ENCODE results near the gene ZCCHC2.

Gene ZCCHC2

GRCh38 chr18:62538881-62539280, 16.1 kb downstream of the ZCCHC2 start:
- DNase-seq (ENCODE audit: low read depth) = no peak

- no peak for DNase-seq (ENCODE audit: low read depth)
Observed at GRCh38 chr18:62539284-62540165, 16.7 kb downstream of the ZCCHC2 start.

DNA sequence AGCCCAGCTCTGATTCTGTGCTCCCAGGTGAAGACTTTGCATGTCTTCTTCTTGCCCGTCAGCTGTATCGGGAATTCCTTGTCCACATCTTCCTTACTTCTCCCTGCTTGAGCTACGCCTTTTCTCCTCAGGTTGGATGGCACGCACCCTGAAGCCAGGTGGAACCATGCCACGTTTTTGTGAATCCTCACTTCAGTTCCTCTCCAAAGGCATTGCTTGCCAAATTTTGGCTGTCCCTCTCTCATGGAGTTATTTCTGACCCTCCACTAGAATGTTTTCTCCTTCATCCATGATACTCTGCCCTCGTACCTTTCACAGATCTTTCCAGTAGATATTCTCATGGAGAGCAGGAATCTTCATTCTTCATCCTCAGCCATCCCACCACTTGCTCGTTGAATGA, 20.2 kb downstream of the ZCCHC2 start:
- DNase-seq (ENCODE audit: low read depth) = no peak

DNA sequence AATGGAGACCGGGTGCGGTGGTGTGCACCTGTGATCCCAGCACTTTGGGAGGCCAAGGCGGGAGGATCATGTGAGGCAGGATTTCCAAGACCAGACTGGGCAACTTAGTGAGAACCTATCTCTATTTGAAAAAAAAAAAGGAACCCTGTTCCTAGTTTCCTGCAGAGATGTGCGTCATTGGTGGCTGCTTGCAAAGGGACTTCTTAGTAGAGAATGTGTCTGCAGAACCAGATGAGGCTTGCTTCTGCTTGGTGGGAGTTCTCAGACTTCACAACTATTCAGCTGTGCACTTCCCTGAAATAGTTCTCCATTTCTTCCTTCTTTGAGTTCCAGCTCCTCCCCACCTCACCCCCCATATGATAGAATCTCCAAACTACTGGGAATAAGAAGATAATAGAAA, 22.3 kb downstream of the ZCCHC2 start:
- no peak for DNase-seq (ENCODE audit: low read depth)

DNA sequence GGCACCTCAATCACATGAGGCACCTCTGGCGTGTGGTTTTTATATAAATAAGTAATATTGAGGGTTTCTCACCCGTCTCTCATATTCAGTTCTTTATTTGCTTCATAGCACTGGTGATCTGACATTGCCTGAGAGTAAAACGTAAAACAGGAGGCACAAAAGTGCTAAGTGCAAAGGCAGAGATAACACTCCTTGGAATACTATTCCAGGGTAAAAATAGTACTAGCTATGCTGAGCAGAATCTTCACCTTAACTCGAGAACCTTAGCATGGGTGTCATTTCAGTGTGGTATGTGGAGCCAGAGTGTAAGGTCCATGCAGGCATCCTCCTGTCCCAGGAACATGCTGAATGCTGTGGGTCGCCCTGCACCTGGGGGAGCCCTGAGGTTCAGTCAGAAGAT, 26.9 kb downstream of the ZCCHC2 start:
- DNase-seq (ENCODE audit: low read depth) = no peak

- no peak for DNase-seq (ENCODE audit: low read depth)
Observed at GRCh38 chr18:62550746-62551145, 27.9 kb downstream of the ZCCHC2 start.

- no peak for DNase-seq (ENCODE audit: low read depth)
Observed at GRCh38 chr18:62551972-62552513, 29.2 kb downstream of the ZCCHC2 start.

DNA sequence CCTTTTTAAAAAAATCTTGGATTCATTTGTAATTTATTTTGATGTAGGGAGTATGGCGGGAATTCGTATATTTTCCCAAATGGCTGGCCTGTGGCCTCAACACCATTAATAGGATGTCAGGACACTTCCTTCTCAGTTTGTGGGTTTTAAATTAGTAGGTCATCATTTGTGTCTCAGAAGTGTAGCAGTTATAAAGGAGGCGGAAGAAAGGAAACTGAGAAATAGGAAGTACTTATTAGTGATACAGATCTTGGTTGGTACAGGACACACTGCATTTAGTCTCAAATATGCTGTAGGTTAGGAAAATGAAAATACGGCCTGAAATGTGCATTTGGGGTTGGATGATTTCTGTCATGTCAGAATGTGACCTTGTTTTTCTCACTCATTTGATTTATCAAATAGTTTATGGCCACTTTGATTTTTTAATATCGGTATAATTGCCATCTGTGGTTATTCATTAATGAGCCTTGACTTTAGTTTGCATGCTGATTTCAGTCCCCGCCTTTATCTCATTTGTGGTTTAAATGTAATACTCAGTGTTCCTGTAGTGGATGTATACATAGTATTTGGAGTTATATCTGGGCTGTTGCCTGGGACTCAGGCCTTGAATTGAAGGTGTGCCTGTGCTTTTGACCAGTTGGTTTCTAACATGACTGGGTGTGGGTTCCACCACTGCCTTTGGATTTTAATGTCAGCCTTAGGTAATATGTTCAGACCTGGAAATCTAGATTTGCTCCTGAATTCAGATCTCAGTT, 31.4 kb downstream of the ZCCHC2 start:
- no peak for DNase-seq (ENCODE audit: low read depth)

- no peak for DNase-seq (ENCODE audit: low read depth)
Observed at GRCh38 chr18:62555135-62555534, 32.3 kb downstream of the ZCCHC2 start.

- no peak for DNase-seq (ENCODE audit: low read depth)
Observed at GRCh38 chr18:62556397-62556796, 33.6 kb downstream of the ZCCHC2 start.

DNA sequence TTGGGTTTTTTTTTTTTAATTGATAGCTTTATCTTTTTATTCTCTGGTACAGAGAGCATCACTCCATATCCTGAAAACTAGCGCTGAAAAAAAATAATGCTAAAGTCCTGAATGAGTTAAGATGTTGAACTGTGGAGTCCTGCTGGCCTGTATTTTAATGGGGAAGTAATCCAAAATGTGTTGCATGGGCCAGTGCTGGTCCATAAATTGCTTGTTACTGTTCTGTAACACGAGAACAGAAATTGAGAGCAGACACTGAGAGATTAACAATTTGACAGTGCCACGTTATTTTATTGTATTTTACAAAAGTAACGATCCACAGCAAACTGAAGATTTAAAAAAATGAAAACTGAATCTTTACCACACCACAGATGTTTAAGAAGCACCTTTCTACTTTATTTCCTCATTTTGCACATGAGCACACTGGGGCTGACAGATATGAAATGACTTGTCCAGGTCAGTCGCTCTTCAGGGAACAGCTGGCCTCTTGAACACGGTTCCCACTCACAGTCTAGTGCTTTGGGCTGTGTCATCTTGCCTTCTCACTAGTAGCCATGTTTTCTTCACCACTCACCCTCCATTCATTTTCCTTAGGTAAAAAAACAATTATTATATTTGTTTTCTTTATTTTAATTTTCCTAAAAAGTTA, 35.3 kb downstream of the ZCCHC2 start:
- DNase-seq (ENCODE audit: low read depth) = no peak

- no peak for DNase-seq (ENCODE audit: low read depth)
Observed at GRCh38 chr18:62564044-62564443, 41.2 kb downstream of the ZCCHC2 start.

- DNase-seq (ENCODE audit: low read depth) = no peak
Observed at GRCh38 chr18:62566199-62566598, 43.4 kb downstream of the ZCCHC2 start.

DNA sequence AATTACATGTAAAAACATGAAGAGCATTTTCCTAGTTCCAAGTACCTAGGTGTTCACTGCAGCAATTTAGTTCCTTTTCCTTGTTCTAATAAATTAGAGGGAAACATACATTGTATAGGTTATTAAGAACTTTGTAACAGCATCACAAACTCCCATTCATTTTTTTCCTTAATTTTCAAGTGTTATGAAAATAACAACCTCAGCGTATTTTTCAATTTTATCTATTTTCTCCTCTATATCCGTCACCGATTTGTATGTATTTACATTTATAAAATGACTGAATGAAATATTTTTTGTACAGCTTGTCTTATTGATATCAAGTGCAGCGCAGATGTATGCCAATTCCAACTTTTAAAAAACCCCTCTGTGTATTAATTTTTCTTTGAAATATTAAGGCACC, 44.0 kb downstream of the ZCCHC2 start:
- DNase-seq (ENCODE audit: low read depth) = no peak

DNA sequence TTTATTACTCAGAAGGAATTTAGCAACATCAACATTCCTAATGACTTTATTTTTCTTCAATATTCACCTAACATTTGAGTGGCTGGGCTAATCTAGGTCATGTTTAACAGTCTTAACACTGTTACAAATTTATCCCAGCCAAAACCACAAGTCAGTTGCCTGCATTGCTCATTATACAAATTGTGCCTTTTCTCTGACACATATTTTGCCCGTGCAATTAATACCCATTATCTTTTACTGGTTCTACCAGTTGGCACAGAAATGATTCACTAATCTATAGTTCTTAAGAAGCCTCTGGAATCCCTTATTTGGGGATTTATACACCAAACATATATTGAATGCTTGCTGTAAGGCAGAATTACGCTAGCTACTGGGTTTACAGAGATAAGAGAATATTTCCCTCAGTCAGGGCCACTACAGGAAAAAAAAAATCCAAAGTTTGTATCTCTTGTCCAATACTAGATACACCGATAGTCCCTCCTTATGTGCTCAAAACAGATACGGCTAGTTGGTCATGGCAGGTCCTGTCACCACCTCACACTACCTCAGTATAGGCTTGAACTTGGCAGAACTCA, 46.3 kb downstream of the ZCCHC2 start:
- no peak for DNase-seq (ENCODE audit: low read depth)

DNA sequence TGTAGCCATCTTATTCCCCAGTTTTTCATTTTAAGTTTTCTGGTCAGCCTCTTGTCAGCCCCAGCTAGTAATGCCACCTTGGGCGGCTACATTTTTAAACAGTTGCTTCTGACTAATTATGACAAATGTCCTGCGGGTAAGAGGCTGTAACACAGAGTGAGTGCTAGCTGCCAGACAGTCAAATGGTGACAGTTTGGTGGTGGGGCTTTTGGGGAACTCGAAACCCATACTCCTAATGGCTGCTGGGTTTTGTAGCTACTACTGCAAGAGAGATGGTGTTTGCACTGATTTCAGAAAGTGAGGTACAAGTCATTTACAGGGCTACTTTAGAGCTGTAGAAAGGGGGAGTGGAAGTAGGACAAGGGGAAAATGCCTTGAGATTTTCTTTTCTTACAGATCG, 48.2 kb downstream of the ZCCHC2 start:
- no peak for DNase-seq (ENCODE audit: low read depth)

DNA sequence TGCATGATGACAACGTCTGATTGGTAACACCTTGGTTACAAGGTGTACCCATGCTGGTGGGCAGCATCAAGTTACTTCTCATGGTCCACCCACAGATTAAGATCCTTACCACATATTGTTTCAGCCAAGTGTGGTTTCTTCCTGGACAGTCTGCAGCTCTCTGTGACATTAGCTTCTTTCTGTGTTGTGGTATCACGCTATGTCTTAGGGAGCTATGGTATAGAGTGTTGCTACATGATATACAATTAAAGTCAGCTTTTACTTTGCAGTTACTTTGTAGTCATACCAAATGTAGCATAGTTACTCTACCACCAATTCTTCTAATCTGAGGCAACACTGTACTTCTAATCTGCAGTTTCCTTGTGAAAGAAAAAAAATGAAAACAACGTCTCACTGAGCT, 48.8 kb downstream of the ZCCHC2 start:
- DNase-seq (ENCODE audit: low read depth) = no peak

DNA sequence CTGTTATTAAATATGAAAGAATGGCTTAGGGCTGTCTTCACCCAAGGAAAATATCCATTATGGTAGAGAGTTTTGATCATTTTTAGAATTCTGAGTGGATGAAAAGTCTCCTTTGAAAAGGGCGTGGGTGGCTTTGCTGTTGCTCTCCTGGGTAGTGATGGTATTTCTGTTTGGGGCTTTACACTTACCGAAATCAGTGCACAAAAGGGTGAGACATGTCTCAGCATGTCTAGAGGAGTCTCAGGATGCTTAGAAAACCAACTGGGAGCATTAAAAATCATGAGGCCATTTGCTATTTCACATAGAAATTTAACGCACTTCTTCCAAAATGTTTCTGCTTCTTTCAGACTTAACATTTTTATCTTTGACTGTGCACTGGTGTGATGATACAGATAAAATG, 49.6 kb downstream of the ZCCHC2 start:
- no peak for DNase-seq (ENCODE audit: low read depth)

GRCh38 chr18:62574776-62575175, 52.0 kb downstream of the ZCCHC2 start:
- no peak for DNase-seq (ENCODE audit: low read depth)

GRCh38 chr18:62576271-62576670, 53.4 kb downstream of the ZCCHC2 start:
- no peak for DNase-seq (ENCODE audit: low read depth)

GRCh38 chr18:62576845-62577512, 54.2 kb downstream of the ZCCHC2 start:
- no peak for DNase-seq (ENCODE audit: low read depth)

DNA sequence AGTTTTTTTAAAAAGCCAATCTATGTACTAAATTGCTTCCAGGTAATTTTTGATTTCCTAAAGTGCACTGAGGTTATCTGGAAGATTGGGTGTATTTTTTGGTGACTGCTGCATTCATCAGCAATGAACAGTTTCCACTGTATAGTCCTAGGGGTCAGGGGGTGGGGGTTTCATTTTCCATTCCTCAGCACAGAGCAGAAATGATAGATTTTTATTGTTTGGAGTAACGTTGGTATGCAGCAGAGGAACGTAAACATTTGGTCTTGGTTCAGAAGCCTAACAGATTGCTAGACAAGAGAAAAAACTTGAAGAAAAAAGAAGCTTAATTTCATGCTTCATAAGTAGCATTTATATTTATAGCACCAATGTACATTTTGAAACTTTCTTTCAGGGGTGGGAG, 54.9 kb downstream of the ZCCHC2 start:
- no peak for DNase-seq (ENCODE audit: low read depth)
